NOMO-1 (cell line): Measurements from ENCODE around the gene SPATA31C2.
"Not testable (repeated sequence)": the region's sequence is repeated elsewhere in the genome, so short reads cannot be mapped to it uniquely, and the experiment has no call there.

Experiments used
- DNase-seq, 2 experiments: peaks; one replicate each; lab custom pipeline; 2025; ENCODE audit not compliant: unreplicated experiment in 2 of 2; lab: John Stamatoyannopoulos, UW

Gene SPATA31C2

GRCh38 chr9:88127700-88128300 is 10.5 kb downstream of the SPATA31C2 start:
- not testable (repeated sequence) for DNase-seq

DNA sequence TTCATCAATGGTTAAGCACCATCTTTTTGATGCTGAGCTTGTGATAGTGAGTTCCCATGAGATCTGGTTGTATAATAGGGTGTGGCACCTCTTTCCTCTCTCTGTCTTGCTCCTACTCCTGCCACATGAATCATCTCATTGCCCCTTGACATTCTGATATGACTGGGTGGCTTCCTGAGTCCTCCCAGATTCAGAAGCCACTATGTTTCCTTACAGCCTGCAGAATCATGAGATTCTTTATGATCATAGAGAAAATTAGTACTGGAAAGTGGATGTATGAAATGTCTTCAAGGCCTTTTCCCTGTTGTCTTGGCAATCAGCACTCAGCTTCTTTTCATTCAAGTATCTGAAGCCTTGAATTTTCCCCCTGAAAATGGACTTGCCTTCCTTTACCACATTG is 14.9 kb downstream of the SPATA31C2 start:
- not testable (repeated sequence) for DNase-seq

DNA sequence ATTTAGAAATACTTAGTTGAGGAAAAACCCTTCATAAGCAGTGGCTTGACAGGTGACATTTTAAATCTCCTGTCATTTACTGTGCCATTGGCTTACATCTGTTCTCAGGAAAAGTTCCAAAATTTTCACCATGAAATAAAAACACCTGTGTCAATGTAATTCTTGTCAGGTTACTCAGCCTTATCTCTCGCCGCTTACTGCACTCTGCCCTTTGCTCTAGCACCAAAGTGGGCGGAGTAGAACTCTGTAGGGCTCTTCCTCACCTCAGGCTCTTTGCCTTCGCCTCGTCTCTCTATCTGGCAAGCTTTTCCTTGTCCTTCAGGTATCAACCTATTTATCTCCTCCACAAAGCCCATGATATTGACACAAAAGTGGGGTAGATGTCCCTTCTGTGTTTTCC is 20.2 kb downstream of the SPATA31C2 start:
- not testable (repeated sequence) for DNase-seq

GRCh38 chr9:88114968-88115612 is 23.2 kb downstream of the SPATA31C2 start:
- DNase-seq, result not testable (repeated sequence)

DNA sequence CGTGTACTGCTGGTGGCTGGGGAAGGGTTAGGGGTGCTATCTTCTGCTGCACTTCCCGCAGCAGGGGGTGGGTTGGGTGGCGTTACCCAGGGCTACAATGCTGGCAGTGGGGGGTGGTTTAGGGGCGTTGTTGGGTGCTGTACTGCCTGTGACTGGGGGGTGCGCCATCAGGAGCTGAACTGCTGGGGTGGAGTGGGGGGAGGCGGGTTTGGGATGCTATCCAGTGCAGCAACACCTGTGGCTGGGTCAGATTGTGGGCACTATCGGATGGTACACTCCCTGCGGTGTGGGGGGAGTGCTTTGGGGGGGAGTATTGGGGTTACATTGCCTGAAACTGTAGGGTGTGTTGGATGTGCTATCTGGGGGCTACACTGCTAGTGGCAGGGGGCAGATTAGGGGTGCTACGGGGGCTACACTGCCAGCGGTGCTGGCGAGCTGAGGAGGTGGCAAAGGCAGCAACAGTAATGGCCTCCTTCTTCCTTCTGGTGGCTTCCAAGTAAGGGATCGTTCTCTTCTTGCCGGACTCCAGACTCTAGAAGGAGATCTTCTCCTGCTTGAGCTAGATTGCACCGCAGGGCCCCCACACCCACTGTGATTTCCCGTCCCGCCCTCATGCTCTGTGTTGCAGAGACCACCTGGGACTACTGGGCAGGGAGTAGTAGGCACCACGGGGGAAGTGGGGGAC is 23.9 kb downstream of the SPATA31C2 start:
- DNase-seq, result not testable (repeated sequence)

DNA sequence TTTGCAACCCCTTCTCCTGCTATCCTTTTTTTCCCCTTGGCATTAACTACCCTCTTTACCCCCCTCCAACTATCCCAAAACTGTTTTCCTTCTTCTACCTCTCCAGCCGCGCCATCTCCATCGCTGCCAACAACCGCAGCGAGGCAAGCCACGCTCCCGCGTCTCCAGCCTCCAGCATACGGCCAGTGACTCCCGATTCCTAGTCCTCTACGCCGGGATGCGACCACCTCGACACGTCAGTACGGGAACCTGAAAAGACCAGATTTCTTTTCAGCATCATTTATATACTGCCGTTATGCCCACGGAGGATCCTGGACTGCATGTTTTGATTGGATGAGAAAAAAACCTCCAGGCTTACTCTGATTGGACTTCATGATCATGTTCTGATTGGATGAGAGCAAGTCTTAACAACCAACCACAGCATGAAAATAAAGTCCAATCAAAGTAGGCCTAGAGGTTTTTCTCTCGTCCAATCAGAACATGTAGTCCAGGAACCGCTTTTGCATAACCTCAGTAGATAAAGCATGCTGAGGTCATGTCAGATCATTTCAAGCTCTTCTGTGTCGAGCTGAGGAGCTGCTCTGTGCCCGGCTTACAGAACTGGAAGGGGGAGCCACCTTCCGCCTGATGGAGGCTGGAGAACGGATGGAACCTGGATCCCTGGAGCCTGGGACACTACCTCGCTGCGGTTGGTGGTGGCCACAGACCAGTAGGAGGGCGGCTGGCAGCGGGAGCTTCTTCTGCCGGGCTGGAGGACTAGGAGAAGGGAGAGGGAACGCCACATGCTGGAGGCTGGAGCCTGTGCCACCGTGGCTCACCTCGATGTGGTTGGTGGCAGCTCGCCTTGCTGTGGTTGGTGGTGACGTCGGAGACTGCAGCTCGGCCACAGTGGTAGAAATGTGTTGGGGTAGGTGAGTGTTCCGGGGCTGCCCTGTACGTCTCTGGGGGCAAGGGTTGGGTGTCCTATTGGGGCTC is 24.8 kb downstream of the SPATA31C2 start:
- DNase-seq, result not testable (repeated sequence)

- no peak for DNase-seq
Observed at GRCh38 chr9:88110026-88110425, 28.2 kb downstream of the SPATA31C2 start.

DNA sequence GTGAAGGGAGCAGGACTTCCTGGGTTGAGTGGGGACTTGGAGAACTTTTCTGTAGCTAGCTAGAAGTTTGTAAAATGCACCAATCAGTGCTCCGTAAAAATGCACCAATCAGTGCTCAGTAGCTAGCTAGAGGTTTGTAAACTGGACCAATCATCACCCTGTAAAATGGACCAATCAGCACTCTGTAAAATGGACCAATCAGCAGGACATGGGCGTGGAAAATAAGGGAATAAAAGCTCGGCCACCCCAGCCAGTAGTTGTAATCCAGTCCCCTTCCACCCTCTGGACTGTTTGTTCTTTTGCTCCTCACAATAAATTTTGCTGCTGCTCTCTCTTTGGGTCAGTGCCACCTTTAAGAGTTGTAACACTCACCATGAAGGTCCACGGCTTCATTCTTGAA is 29.5 kb downstream of the SPATA31C2 start:
- DNase-seq, result no peak

GRCh38 chr9:88106492-88106891 is 31.8 kb downstream of the SPATA31C2 start:
- DNase-seq, result peak; percentile 4 to 28

DNA sequence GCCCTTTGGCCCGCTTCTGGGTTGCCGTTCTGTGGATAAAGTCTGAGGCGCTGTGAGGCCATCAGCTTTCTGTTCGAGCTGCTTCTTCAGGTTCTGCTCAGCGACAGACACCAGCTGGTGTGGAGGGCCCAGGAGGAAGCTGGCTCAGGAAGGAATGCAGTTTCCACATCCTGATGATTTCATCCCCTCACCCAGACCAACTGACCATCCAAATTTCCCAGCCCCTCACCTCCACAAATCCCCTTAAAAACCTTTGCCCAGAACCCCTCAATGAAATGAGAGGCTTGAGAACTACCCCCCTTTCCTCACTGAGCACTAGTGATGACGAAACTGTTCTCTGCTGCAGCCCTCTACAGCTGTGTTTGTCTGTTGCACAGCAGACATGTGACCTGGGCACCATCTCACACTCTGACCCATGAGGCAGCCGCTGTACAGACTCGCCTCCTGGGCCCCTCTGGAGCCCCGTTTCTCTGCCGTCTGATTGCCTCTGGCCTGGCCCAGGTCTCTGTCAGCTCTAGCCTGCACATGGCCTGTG is 45.4 kb downstream of the SPATA31C2 start:
- peak; percentile 34 to 40 for DNase-seq

- no peak for DNase-seq
Observed at GRCh38 chr9:88090151-88090581, 48.1 kb downstream of the SPATA31C2 start.

DNA sequence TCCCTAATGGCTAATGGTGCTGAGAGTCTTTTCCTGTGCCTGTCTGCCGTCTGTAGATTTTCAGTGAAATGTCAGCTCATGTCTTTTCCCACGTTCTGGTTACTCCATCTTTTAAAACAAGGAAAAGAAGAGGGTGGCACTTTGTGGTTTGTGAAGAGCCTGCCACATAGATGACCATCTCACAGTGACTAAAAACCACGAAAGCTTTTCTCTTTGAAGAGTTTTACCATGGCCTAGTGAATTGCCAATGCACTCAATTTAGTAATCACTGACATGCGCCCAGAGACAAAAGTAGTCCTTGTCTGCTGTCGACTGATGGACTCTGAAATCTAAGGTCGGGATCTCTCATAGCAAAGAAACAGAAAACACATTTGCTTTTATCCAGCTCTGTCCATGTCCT is 50.4 kb downstream of the SPATA31C2 start:
- DNase-seq, result no peak

GRCh38 chr9:88085476-88085875 is 52.8 kb downstream of the SPATA31C2 start:
- no peak for DNase-seq

DNA sequence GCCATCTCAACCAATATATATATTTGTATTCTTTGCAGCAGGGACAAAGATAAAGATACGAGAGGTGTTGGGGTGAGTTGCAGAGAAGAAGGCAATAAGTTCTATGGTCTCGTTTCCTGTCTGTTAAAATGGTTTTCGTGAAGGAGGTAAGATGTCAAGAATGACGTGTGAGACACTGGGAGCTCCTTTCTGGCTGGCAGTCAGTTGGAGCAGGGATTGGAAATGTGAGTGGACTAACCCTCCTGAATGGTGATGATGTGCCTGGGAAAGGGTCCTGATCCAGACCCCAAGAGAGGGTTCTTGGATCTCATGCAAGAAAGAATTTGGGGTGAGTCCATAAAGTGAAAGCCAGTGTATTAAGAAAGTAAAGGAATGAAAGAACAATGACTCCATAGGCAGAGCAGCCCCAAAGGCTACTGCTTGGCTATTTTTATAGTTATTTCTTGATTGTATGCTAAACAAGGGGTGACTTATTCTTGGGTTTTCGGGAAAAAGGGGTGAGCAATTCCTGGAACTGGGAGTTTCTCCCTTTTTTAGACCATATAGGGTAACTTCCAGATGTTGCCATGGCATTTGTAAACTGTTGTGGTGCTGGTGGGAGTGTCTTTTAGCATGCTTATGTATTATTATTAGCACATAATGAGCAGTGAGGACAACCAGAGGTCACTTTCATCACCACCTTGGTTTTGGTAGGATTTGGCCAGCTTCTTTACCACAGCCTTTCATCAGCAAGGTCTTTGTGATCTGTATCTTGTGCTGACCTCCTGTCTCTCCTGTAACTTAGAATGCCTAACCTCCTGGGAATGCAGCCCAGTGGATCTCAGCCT is 53.7 kb downstream of the SPATA31C2 start:
- DNase-seq, result no peak
